ENCODE results near the gene TAF6. TPM values are rescaled to one million over a fixed set of nuclear protein-coding genes. Genes with fewer than 3 reads are reported as not detected.
"Not testable (repeated sequence)": the region's sequence is repeated elsewhere in the genome, so short reads cannot be mapped to it uniquely, and the experiment has no call there.

TAF6 gene
- total RNA-seq, 4 donors from 2014 or later: 31.7 to 59.3 (median 48.9) TPM

DNA sequence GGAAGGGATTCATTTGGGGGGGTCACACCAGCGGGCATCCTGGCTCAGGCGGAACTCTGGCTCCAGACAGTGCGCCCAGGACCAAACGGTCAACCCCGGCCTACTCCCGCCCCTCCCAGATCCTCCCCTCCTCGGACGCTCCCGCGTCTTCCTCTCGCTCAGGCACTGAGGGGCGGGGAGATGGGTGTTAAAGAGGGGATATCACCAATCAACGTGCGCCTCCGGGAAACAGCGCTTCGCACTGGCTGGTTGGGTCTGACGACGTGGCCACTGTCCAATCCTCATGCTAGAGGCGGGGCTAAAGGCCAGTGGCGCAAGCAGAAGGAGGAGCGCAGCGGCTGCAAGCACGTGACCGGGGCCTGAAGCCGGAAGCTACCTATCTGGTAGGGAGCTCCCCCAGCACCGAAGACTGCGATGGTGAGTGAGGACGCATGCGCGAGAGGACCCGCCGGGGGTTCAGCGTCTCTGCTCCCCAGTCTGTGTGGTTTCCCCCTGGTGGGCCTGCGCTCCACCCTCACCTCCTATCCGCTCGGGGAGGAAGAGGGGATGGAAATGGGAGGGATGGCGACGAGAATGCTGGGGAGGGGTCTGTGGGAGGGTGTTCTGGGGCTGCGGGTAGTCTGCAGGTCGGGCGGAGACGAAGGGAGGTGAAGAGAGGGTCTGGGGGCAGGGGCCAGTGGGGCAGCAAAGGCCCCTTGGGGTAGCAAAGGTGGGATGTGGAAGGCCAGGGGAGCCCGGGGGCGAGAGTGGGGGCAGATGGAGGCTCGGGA is 29.6 kb upstream of the TAF6 start, which contains the start of gene LAMTOR4:
TSS of gene LAMTOR4 (plus strand) at position 360 of the 770 bp plus-strand sequence. CDS start at position 415, 55 bp downstream.
- H3K27me3 ChIP-seq: no peaks in the 10 kb centered on the region
- peak; percentile 99 to 100 for DNase-seq (ENCODE audit: low spot score in 2 of 2)
- no peak for TF ChIP-seq EP300 (IDR thresholded peaks at IDR 0.05)
- peak in 2 of 3 donors; percentile 47 to 62 for TF ChIP-seq POLR2AphosphoS5 (IDR thresholded peaks at IDR 0.05)
- peak in 1 of 2 donors; percentile 70 for TF ChIP-seq POLR2A (IDR thresholded peaks at IDR 0.05)
- peaks cover 12% of the 10 kb centered on the region for H3K36me3 ChIP-seq
- H3K4me1 ChIP-seq: peaks cover 37% of the 10 kb centered on the region
- under 1% methylated on average over 23 of the region's 46 CpGs for WGBS
- peak within 1 kb of the TSS; percentile 84 for H3K27ac ChIP-seq
- peak within 1 kb of the TSS; percentile 60 for H3K4me3 ChIP-seq
- H3K9me3 ChIP-seq: no peaks in the 10 kb centered on the region

DNA sequence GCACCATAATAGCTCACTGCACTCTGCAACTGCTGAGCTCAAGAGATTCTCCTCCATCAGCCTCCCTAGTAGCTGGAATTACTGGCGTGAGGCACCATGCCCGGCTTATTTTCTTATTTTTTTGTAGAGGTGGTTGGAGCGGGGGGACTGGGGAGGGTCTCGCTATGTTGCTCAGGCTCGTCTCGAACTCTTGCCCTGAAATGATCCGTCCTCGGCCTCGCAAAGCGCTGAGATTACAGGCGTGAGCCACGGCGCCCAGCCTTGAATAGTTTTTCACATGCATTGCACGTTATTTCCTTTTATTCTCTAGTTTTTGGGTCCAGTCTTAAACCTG is 29.0 kb upstream of the TAF6 start:
- peaks cover 31% of the 10 kb centered on the region for H3K4me1 ChIP-seq
- peak overlapping the region; percentile 60 for H3K4me3 ChIP-seq
- H3K36me3 ChIP-seq: peaks cover 7% of the 10 kb centered on the region

DNA sequence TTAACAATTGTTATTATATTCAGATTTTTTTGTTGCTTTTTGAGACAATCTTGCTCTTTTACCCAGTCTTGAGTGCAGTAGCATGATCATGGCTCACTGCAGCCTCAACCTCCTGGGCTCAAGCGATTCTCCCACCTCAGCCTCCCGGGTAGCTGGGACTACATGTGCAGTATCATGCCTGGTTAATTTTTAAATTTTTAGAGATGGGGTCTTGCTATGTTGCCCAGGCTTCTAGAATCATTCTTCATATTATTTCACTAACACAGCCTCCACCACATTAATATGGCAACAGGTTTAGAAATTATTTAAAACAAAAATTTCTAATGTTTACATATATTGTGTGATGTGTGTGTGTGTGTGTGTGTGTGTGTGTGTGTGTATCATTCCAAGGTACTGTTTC is 28.1 kb upstream of the TAF6 start:
- Histone ChIP-seq H3K27me3 (no peaks in the 10 kb centered on the region), H3K4me3 (no peak overlapping the region), H3K36me3 (peaks cover 5% of the 10 kb centered on the region), H3K9me3 (no peaks in the 10 kb centered on the region), H3K27ac (no peak overlapping the region), H3K4me1 (peaks cover 28% of the 10 kb centered on the region)
- no peak for DNase-seq (ENCODE audit: low spot score in 2 of 2)
- TF ChIP-seq, protein P1, sequence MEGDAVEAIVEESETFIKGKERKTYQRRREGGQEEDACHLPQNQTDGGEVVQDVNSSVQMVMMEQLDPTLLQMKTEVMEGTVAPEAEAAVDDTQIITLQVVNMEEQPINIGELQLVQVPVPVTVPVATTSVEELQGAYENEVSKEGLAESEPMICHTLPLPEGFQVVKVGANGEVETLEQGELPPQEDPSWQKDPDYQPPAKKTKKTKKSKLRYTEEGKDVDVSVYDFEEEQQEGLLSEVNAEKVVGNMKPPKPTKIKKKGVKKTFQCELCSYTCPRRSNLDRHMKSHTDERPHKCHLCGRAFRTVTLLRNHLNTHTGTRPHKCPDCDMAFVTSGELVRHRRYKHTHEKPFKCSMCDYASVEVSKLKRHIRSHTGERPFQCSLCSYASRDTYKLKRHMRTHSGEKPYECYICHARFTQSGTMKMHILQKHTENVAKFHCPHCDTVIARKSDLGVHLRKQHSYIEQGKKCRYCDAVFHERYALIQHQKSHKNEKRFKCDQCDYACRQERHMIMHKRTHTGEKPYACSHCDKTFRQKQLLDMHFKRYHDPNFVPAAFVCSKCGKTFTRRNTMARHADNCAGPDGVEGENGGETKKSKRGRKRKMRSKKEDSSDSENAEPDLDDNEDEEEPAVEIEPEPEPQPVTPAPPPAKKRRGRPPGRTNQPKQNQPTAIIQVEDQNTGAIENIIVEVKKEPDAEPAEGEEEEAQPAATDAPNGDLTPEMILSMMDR (IDR thresholded peaks at IDR 0.05): no peak
- no peak for TF ChIP-seq POLR2AphosphoS5 (IDR thresholded peaks at IDR 0.05)
- TF ChIP-seq POLR2A (IDR thresholded peaks at IDR 0.05): no peak
- TF ChIP-seq EP300 (IDR thresholded peaks at IDR 0.05): no peak
- 92% methylated on average over 2 of the region's 2 CpGs for WGBS

More for the DNA sequence above, 29.0 kb upstream of the TAF6 start:
- DNase-seq (ENCODE audit: low spot score in 2 of 2): no peak
- Histone ChIP-seq H3K9me3 (no peaks in the 10 kb centered on the region), H3K27ac (peak overlapping the region; percentile 84), H3K27me3 (no peaks in the 10 kb centered on the region)
- TF ChIP-seq POLR2AphosphoS5 (IDR thresholded peaks at IDR 0.05) (no peak), EP300 (IDR thresholded peaks at IDR 0.05) (no peak)
- 6% methylated on average over 14 of the region's 14 CpGs for WGBS

DNA sequence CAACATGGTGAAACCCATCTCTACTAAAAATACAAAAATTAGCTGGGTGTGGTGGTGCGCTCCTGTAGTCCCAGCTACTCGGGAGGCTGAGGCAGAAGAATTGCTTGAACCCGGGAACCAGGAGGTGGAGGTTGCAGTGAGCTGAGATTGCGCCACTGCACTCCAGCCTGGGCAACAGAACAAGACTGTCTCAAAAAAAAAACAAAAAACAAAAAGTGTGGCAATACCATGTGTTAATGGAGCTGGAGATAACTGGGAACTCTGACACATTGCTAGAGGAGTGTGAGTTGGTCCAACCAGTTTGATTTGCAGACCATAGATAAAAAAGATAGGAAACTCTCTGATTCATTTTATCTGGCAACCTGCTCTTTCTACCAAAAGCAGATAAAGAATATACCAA is 27.2 kb upstream of the TAF6 start:
- 66% methylated on average over 4 of the region's 4 CpGs for WGBS

DNA sequence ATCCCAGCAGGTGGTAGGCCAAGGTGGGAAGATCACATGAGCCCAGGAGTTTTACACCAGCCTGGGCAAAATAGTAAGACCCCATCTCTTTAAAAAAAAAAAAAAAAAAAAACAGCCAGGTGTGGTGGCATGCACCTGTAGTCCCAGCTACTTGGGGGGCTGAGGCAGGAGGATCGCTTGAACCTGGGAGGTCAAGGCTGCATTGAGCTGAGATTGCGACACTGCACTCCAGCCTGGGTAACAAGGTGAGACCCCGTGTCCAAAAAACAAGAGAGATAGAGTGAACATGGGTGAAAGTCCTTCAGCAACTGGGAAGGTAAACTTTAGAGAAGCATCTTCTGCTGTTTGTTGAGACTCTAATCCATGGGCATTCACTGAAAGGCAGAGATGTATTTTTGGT is 23.3 kb upstream of the TAF6 start:
- no peak overlapping the region for H3K4me3 ChIP-seq
- no peak overlapping the region for H3K27ac ChIP-seq
- 93% methylated on average over 3 of the region's 3 CpGs for WGBS
- H3K4me1 ChIP-seq: peaks cover 5% of the 10 kb centered on the region
- H3K9me3 ChIP-seq: no peaks in the 10 kb centered on the region
- no peak for DNase-seq (ENCODE audit: low spot score in 2 of 2)
- H3K36me3 ChIP-seq: no peaks in the 10 kb centered on the region
- TF ChIP-seq EP300 (IDR thresholded peaks at IDR 0.05) (no peak), POLR2A (IDR thresholded peaks at IDR 0.05) (no peak), POLR2AphosphoS5 (IDR thresholded peaks at IDR 0.05) (no peak)
- TF ChIP-seq, protein P1 (IDR thresholded peaks at IDR 0.05): no peak
- no peaks in the 10 kb centered on the region for H3K27me3 ChIP-seq

More for the DNA sequence above, 27.2 kb upstream of the TAF6 start:
- not testable (repeated sequence) for H3K9me3 ChIP-seq; DNase-seq (ENCODE audit: low spot score in 2 of 2); H3K36me3 ChIP-seq; H3K27ac ChIP-seq; H3K4me3 ChIP-seq; H3K27me3 ChIP-seq
- peaks cover 28% of the 10 kb centered on the region for H3K4me1 ChIP-seq

DNA sequence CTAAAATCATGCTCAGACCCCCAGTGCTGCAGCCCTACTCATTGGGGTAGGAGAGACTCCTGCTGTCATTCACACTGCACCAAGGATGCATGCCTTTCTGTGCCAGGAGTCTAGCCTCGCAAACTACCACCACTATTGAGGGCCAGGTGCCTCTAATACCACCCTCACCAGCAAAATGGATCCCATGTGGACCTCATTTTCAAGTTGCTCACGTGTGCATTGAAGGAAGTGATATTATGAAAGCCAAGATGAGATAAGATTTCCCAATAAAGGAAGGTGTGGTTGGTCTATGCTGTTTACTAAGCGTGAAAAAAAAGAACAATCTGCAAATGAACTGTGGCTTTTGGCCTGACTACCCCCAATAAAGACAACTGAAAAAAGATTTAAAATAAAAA is 22.4 kb upstream of the TAF6 start:
- no peaks in the 10 kb centered on the region for H3K9me3 ChIP-seq
- H3K36me3 ChIP-seq: no peaks in the 10 kb centered on the region
- no peaks in the 10 kb centered on the region for H3K4me1 ChIP-seq
- 31% methylated on average over 3 of the region's 3 CpGs for WGBS
- H3K27ac ChIP-seq: peak overlapping the region; percentile 25
- H3K4me3 ChIP-seq: no peak overlapping the region
- no peak for DNase-seq (ENCODE audit: low spot score in 2 of 2)
- no peaks in the 10 kb centered on the region for H3K27me3 ChIP-seq
- TF ChIP-seq POLR2A (IDR thresholded peaks at IDR 0.05) (no peak), EP300 (IDR thresholded peaks at IDR 0.05) (no peak), POLR2AphosphoS5 (IDR thresholded peaks at IDR 0.05) (no peak)
- TF ChIP-seq, protein P1 (IDR thresholded peaks at IDR 0.05): no peak
